ENCODE measurements around the gene GLIS2. TPM values are rescaled to one million over a fixed set of nuclear protein-coding genes. Genes with fewer than 3 reads are reported as not detected.

GLIS2 gene
- total RNA-seq, 1 experiment from 2014 or later = 18.2 TPM

- H3K4me1 ChIP-seq (ENCODE audit: control insufficient read depth in 1 of 2, insufficient read depth in 2 of 2, low read length in 2 of 2) = peaks cover 7 to 17% of the 10 kb centered on the region in 2 experiments
- no peaks in the 10 kb centered on the region for H3K9me3 ChIP-seq (ENCODE audit: control insufficient read depth in 1 of 2, insufficient read depth in 1 of 2, low read depth in 1 of 2, low read length in 2 of 2)
- no peak overlapping the region for H3K9ac ChIP-seq (ENCODE audit: low read length)
- H4K20me1 ChIP-seq (ENCODE audit: insufficient read depth) = peaks cover 9% of the 10 kb centered on the region; the same call in 1 of the 2 replicates
- peaks cover 2 to 9% of the 10 kb centered on the region in 2 experiments; a peak in 2 of 4 replicates for H3K36me3 ChIP-seq (ENCODE audit: control insufficient read depth in 1 of 2, insufficient read depth in 2 of 2, low read length in 2 of 2)
- no peak overlapping the region for H3K4me2 ChIP-seq (ENCODE audit: low read length)
- intact Hi-C loops (cut with micrococcal nuclease) = no loop called here
- TF ChIP-seq EZH2phosphoT487 (IDR thresholded peaks at IDR 0.05; ENCODE audit: borderline replicate concordance) (no peak), EGR1 (IDR thresholded peaks at IDR 0.05; ENCODE audit: low read depth) (no peak)
- no TSS peak for BruUV-seq (replicated peaks)
- H3K27ac ChIP-seq (ENCODE audit: low read depth, low read length) = no peak overlapping the region
- ATAC-seq (no peak), DNase-seq (ENCODE audit: low read depth, low spot score) (no peak)
- H3K4me3 ChIP-seq (replicated peaks in 1 of 2; ENCODE audit: low read depth in 1 of 2, low read length in 2 of 2) = no peak overlapping the region
- no peak overlapping the region for H2AFZ ChIP-seq (ENCODE audit: low read depth, low read length, poor library complexity, severe bottlenecking)
- CTCF ChIA-PET = no interaction called here
- no peaks in the 10 kb centered on the region for H3K27me3 ChIP-seq (ENCODE audit: insufficient read depth, low read length)
- RAD21 ChIA-PET (ENCODE audit: low non-redundant PET in 1 of 2, low total read pairs in 2 of 2, uncharacterized antibody in 2 of 2, unreplicated experiment in 2 of 2) = no interaction called here
- H3K9me2 ChIP-seq (ENCODE audit: insufficient read depth) = no peaks in the 10 kb centered on the region
- H3K79me2 ChIP-seq (ENCODE audit: insufficient read depth, low read length) = peaks cover 91% of the 10 kb centered on the region
- POLR2A ChIA-PET = no interaction called here
These were observed 31.1 kb downstream of the GLIS2 start for GRCh38 chr16:4347010-4347409.

- peaks cover 82% of the 10 kb centered on the region for H3K79me2 ChIP-seq (ENCODE audit: insufficient read depth, low read length)
- no peak overlapping the region for H3K9ac ChIP-seq (ENCODE audit: low read length)
- H3K4me2 ChIP-seq (ENCODE audit: low read length) = no peak overlapping the region
- RAD21 ChIA-PET (ENCODE audit: low non-redundant PET in 1 of 2, low total read pairs in 2 of 2, uncharacterized antibody in 2 of 2, unreplicated experiment in 2 of 2) = no interaction called here
- peaks cover 7 to 19% of the 10 kb centered on the region in 2 experiments for H3K4me1 ChIP-seq (ENCODE audit: control insufficient read depth in 1 of 2, insufficient read depth in 2 of 2, low read length in 2 of 2)
- no peak overlapping the region for H2AFZ ChIP-seq (ENCODE audit: low read depth, low read length, poor library complexity, severe bottlenecking)
- H3K9me3 ChIP-seq (ENCODE audit: control insufficient read depth in 1 of 2, insufficient read depth in 1 of 2, low read depth in 1 of 2, low read length in 2 of 2) = no peaks in the 10 kb centered on the region
- peaks cover 2 to 9% of the 10 kb centered on the region in 2 experiments; a peak in 2 of 4 replicates for H3K36me3 ChIP-seq (ENCODE audit: control insufficient read depth in 1 of 2, insufficient read depth in 2 of 2, low read length in 2 of 2)
- no peak for ATAC-seq
- no peak for TF ChIP-seq SRF (IDR thresholded peaks at IDR 0.05; ENCODE audit: low read depth)
- BruUV-seq (replicated peaks) = TSS peak; percentile 25
- CTCF ChIA-PET = no interaction called here
- H3K9me2 ChIP-seq (ENCODE audit: insufficient read depth) = no peaks in the 10 kb centered on the region
- intact Hi-C loops (cut with micrococcal nuclease) = no loop called here
- H3K4me3 ChIP-seq (replicated peaks in 1 of 2; ENCODE audit: low read depth in 1 of 2, low read length in 2 of 2) = no peak overlapping the region
- H3K27me3 ChIP-seq (ENCODE audit: insufficient read depth, low read length) = no peaks in the 10 kb centered on the region
- no peak for DNase-seq (ENCODE audit: low read depth, low spot score)
- H4K20me1 ChIP-seq (ENCODE audit: insufficient read depth) = peaks cover 9% of the 10 kb centered on the region; the same call in 1 of the 2 replicates
- POLR2A ChIA-PET = no interaction called here
- H3K27ac ChIP-seq (ENCODE audit: low read depth, low read length) = no peak overlapping the region
These were observed 32.1 kb downstream of the GLIS2 start for GRCh38 chr16:4347765-4348509.
